IgD-negative memory B cell (primary cell): ENCODE results near the gene NAV2. TPM values are rescaled to one million over a fixed set of nuclear protein-coding genes. Genes with fewer than 3 reads are reported as not detected.

ENCODE experiments used
- H3K27ac Mint-ChIP-seq, 3 donors: one replicate each; pipeline ENCODE4 v1.8.0; 2020 to 2022; ENCODE audit warnings: mild to moderate bottlenecking in 3 of 3, mixed read lengths in 3 of 3, moderate library complexity in 1 of 3
- H3K27me3 Mint-ChIP-seq: one replicate; pipeline ENCODE4 v1.8.0; 2021; ENCODE audit warnings: mixed read lengths
- H3K36me3 Mint-ChIP-seq: one replicate; pipeline ENCODE4 v1.8.0; 2020; ENCODE audit warnings: mild to moderate bottlenecking, mixed read lengths
- H3K4me1 Mint-ChIP-seq, 3 donors: one replicate each; pipeline ENCODE4 v1.8.0; 2020 to 2022; ENCODE audit warnings: mixed read lengths in 3 of 3, mild to moderate bottlenecking in 1 of 3
- H3K4me3 Mint-ChIP-seq, 4 donors: one replicate each; pipeline ENCODE4 v1.8.0; 2020 to 2022; ENCODE audit warnings: mild to moderate bottlenecking in 4 of 4, mixed read lengths in 4 of 4, moderate library complexity in 3 of 4
- H3K9me3 Mint-ChIP-seq, 3 donors: one replicate each; pipeline ENCODE4 v1.8.0; 2020 to 2021; ENCODE audit warnings: mixed read lengths in 3 of 3, mild to moderate bottlenecking in 1 of 3
- polyA plus RNA-seq: library from polyadenylated mRNA; unstranded; fragments of 300-500 nt; fragmentation: Illumina TruSeq; gene quantifications from one replicate; pipeline ENCODE4 v1.2.3, GENCODE V29; 2021

The NAV2 gene
- polyA plus RNA-seq, 1 donor from 2014 or later: 0.19 TPM

DNA sequence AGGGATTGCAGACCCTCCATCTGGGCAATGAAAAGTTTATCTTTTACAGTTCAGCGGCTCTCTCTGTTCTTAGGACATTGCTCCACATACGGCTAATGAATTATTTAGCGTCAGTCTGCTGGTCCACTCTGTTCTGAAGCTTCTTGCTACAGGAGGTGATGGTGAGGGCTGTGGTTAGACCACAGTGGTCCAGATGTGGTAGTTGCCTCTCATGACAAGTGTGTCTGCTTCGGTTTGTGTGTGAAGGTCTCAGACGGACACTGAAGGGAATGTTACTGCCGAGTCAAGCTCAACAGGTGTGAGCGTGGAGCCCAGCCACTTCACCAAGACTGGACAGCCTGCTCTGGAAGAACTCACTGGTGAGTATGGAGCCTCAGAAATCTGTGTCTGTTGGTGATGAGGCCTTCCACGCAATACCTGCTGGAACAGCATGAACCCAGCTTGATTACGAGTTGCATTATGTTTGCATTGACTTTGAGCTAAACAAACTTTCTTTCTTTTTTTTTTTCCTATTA is 226.8 kb downstream of the NAV2 start:
- H3K27ac Mint-ChIP-seq: peak overlapping the region in 1 of 3 donors; percentile 63
- peaks cover 0 to 4% (median 0%) of the 10 kb centered on the region in 3 donors for H3K9me3 Mint-ChIP-seq

DNA sequence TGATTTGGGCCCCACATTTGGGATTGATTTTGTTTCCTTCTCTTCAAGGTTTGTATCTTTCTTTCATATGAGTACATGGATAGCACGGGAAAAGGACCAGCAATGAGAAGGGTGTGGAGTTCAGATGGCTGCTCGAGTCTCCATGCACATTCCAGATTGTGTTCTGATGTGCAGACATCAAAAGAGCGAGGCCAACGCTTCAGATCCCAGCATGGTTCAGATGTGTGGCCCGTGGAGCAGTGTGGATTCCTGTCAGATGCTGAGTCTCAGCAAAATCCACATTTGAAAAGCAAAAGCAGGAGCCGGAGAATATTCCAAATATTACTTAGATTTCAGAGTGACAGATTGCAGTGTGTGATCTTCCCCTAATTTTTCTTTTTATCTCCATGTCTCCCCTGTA is 228.2 kb downstream of the NAV2 start:
- peaks cover 31% of the 10 kb centered on the region for H3K27me3 Mint-ChIP-seq
- H3K4me3 Mint-ChIP-seq: no peak overlapping the region
- H3K27ac Mint-ChIP-seq: no peak overlapping the region
- peaks cover 0 to 15% (median 6%) of the 10 kb centered on the region in 3 donors for H3K4me1 Mint-ChIP-seq
- H3K9me3 Mint-ChIP-seq: peaks cover 0 to 4% (median 0%) of the 10 kb centered on the region in 3 donors
- no peaks in the 10 kb centered on the region for H3K36me3 Mint-ChIP-seq

More for the DNA sequence above, 226.8 kb downstream of the NAV2 start:
- Mint-ChIP-seq H3K4me3 (peak overlapping the region in 1 of 4 donors; percentile 48), H3K36me3 (no peaks in the 10 kb centered on the region), H3K4me1 (peaks cover 0 to 15% (median 6%) of the 10 kb centered on the region in 3 donors), H3K27me3 (peaks cover 29% of the 10 kb centered on the region)

- Mint-ChIP-seq H3K9me3 (no peaks in the 10 kb centered on the region), H3K36me3 (no peaks in the 10 kb centered on the region), H3K27ac (no peak overlapping the region), H3K27me3 (peaks cover 14% of the 10 kb centered on the region), H3K4me1 (peaks cover 3 to 4% (median 3%) of the 10 kb centered on the region in 3 donors), H3K4me3 (no peak overlapping the region)
These were observed 234.0 kb downstream of the NAV2 start for GRCh38 chr11:19946681-19947080.

GRCh38 chr11:19947537-19948114 is 235.0 kb downstream of the NAV2 start:
- peaks cover 3 to 8% (median 7%) of the 10 kb centered on the region in 3 donors for H3K4me1 Mint-ChIP-seq
- H3K27me3 Mint-ChIP-seq: peaks cover 6% of the 10 kb centered on the region
- H3K4me3 Mint-ChIP-seq: no peak overlapping the region
- H3K9me3 Mint-ChIP-seq: no peaks in the 10 kb centered on the region
- no peaks in the 10 kb centered on the region for H3K36me3 Mint-ChIP-seq
- H3K27ac Mint-ChIP-seq: no peak overlapping the region

GRCh38 chr11:19949606-19950005 is 237.0 kb downstream of the NAV2 start:
- peaks cover 3 to 8% (median 7%) of the 10 kb centered on the region in 3 donors for H3K4me1 Mint-ChIP-seq
- peaks cover 11% of the 10 kb centered on the region for H3K27me3 Mint-ChIP-seq
- no peak overlapping the region for H3K4me3 Mint-ChIP-seq
- peaks cover 0 to under 1% (median 0%) of the 10 kb centered on the region in 3 donors for H3K9me3 Mint-ChIP-seq
- H3K36me3 Mint-ChIP-seq: no peaks in the 10 kb centered on the region
- H3K27ac Mint-ChIP-seq: no peak overlapping the region

DNA sequence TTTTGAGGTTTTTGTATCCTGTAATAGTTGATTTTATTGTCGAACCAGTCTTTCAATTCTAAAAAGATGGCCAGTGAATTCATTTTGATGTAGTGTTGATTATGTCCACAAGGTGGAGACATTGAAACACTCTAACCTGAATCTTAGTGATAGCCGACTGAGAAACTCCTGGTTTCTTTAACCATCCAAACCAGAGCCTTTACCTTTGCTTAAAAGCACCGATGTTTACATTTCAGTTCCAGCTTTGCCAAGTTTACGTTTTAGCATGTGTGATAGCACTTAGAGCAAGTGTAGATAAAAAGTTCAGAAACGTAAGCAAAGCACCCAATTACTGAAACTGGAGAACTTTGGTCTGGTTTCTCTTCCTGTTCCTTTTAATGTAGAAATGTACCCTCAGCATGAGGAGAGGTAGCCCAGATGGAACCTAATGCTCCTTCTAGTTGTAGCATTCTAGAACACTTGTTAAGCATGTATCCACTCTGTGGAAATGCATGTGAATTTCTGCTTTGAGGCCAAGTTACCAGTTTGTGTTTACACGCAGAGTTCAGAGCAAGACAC is 239.0 kb downstream of the NAV2 start:
- no peak overlapping the region for H3K27ac Mint-ChIP-seq
- peaks cover 3 to 8% (median 7%) of the 10 kb centered on the region in 3 donors for H3K4me1 Mint-ChIP-seq
- H3K4me3 Mint-ChIP-seq: peak overlapping the region; percentile 30 to 89 (median 74)
- peaks cover 0 to 1% (median 0%) of the 10 kb centered on the region in 3 donors for H3K9me3 Mint-ChIP-seq
- H3K36me3 Mint-ChIP-seq: no peaks in the 10 kb centered on the region
- H3K27me3 Mint-ChIP-seq: peaks cover 11% of the 10 kb centered on the region

- Mint-ChIP-seq H3K9me3 (peaks cover 0 to 1% (median 0%) of the 10 kb centered on the region in 3 donors), H3K4me3 (peak overlapping the region in 2 of 4 donors; percentile 30 to 89), H3K27ac (no peak overlapping the region), H3K36me3 (no peaks in the 10 kb centered on the region), H3K4me1 (peaks cover 3 to 8% (median 7%) of the 10 kb centered on the region in 3 donors), H3K27me3 (peaks cover 11% of the 10 kb centered on the region)
These were observed 239.5 kb downstream of the NAV2 start for GRCh38 chr11:19952116-19952605.

- Mint-ChIP-seq H3K36me3 (no peaks in the 10 kb centered on the region), H3K27me3 (peaks cover 12% of the 10 kb centered on the region), H3K27ac (no peak overlapping the region), H3K9me3 (peaks cover 0 to 1% (median 0%) of the 10 kb centered on the region in 3 donors), H3K4me3 (no peak overlapping the region), H3K4me1 (peaks cover 3 to 8% (median 7%) of the 10 kb centered on the region in 3 donors)
These were observed 240.3 kb downstream of the NAV2 start for GRCh38 chr11:19952911-19953310.

DNA sequence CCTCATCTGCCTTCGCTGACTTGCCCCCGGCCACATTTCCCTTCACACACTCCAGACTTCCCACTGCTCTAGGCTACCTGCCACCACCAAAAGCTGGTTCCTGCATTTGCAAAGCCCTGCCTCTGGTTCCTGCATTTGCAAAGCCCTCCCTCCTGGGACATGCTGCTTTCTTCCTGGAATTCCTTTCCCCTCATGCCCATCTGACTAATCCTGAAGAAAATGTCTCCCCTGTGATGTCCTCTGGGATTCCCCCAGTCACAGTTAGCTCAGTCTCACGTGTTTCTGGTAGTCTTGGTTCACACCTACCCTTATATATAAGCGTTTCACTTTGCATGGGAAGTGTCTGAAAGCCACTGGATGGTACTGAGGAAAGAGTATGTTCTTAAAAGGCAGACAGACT is 240.7 kb downstream of the NAV2 start:
- no peaks in the 10 kb centered on the region for H3K36me3 Mint-ChIP-seq
- H3K9me3 Mint-ChIP-seq: peaks cover 0 to 1% (median 0%) of the 10 kb centered on the region in 3 donors
- H3K4me1 Mint-ChIP-seq: peaks cover 3 to 10% (median 7%) of the 10 kb centered on the region in 3 donors
- H3K4me3 Mint-ChIP-seq: no peak overlapping the region
- H3K27ac Mint-ChIP-seq: no peak overlapping the region
- peaks cover 12% of the 10 kb centered on the region for H3K27me3 Mint-ChIP-seq

DNA sequence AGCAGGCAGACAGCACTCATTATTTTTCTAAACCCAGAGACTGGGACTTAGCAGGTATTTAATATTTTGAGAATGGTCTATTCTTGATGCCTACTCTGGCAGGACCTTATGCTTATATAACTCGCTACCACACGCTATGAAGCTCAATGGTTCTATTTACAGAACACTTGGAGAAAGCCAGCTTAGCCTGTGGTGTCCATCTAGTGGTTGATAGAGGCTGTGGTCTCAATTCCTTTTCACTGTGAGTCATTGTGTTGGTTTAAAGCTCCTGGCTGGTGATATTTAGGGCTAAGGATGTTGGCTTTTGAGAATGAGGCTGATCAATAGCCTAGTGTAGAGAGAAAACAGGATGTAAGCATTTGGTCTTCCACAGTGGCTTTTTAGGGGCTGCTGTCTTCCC is 241.3 kb downstream of the NAV2 start:
- Mint-ChIP-seq H3K4me1 (peaks cover 3 to 13% (median 7%) of the 10 kb centered on the region in 3 donors), H3K36me3 (no peaks in the 10 kb centered on the region), H3K27me3 (peaks cover 12% of the 10 kb centered on the region), H3K27ac (no peak overlapping the region), H3K9me3 (peaks cover 0 to 1% (median 0%) of the 10 kb centered on the region in 3 donors), H3K4me3 (no peak overlapping the region)

GRCh38 chr11:19954899-19955298 is 242.3 kb downstream of the NAV2 start:
- H3K4me3 Mint-ChIP-seq: no peak overlapping the region
- peaks cover 18% of the 10 kb centered on the region for H3K27me3 Mint-ChIP-seq
- H3K27ac Mint-ChIP-seq: peak overlapping the region in 1 of 3 donors; percentile 12
- peaks cover 0 to 1% (median 0%) of the 10 kb centered on the region in 3 donors for H3K9me3 Mint-ChIP-seq
- H3K4me1 Mint-ChIP-seq: peaks cover 3 to 23% (median 7%) of the 10 kb centered on the region in 3 donors
- no peaks in the 10 kb centered on the region for H3K36me3 Mint-ChIP-seq

- no peak overlapping the region for H3K4me3 Mint-ChIP-seq
- H3K27ac Mint-ChIP-seq: no peak overlapping the region
- peaks cover 3 to 23% (median 7%) of the 10 kb centered on the region in 3 donors for H3K4me1 Mint-ChIP-seq
- H3K27me3 Mint-ChIP-seq: peaks cover 18% of the 10 kb centered on the region
- no peaks in the 10 kb centered on the region for H3K36me3 Mint-ChIP-seq
- H3K9me3 Mint-ChIP-seq: peaks cover 0 to 1% (median 0%) of the 10 kb centered on the region in 3 donors
These were observed 243.0 kb downstream of the NAV2 start for GRCh38 chr11:19955660-19956059.

GRCh38 chr11:19956228-19956627 is 243.6 kb downstream of the NAV2 start:
- Mint-ChIP-seq H3K4me1 (peaks cover 3 to 23% (median 7%) of the 10 kb centered on the region in 3 donors), H3K27ac (no peak overlapping the region), H3K4me3 (no peak overlapping the region), H3K27me3 (peaks cover 18% of the 10 kb centered on the region), H3K36me3 (no peaks in the 10 kb centered on the region), H3K9me3 (peaks cover 0 to 1% (median 0%) of the 10 kb centered on the region in 3 donors)

- Mint-ChIP-seq H3K4me3 (no peak overlapping the region), H3K27me3 (peaks cover 18% of the 10 kb centered on the region), H3K4me1 (peaks cover 0 to 15% (median 0%) of the 10 kb centered on the region in 3 donors), H3K9me3 (peaks cover 0 to 1% (median 0%) of the 10 kb centered on the region in 3 donors), H3K27ac (no peak overlapping the region), H3K36me3 (no peaks in the 10 kb centered on the region)
These were observed 244.8 kb downstream of the NAV2 start for GRCh38 chr11:19957294-19957943.

GRCh38 chr11:19958204-19958603 is 245.6 kb downstream of the NAV2 start:
- H3K9me3 Mint-ChIP-seq: peaks cover 0 to 1% (median 0%) of the 10 kb centered on the region in 3 donors
- no peaks in the 10 kb centered on the region for H3K36me3 Mint-ChIP-seq
- H3K27me3 Mint-ChIP-seq: peaks cover 16% of the 10 kb centered on the region
- H3K4me3 Mint-ChIP-seq: no peak overlapping the region
- peaks cover 0 to 15% (median 0%) of the 10 kb centered on the region in 3 donors for H3K4me1 Mint-ChIP-seq
- no peak overlapping the region for H3K27ac Mint-ChIP-seq
